Astrocyte (in vitro differentiated cells and primary cell): ENCODE results near the gene STPG3. TPM values are rescaled to one million over a fixed set of nuclear protein-coding genes. Genes with fewer than 3 reads are reported as not detected.

Experiments used
- DNase-seq: peaks from one replicate; pipeline ENCODE4 v3.0.0-alpha.2; 2010; ENCODE audit warnings: low read depth
- FAIRE-seq: peaks from 2 replicates; lab custom pipeline; 2011; peaks lifted over from hg19 to GRCh38; lab: Jason Lieb, UNC
- H2AFZ ChIP-seq: 2 replicates; pipeline ENCODE4 v1.6.0; 2012; ENCODE audit warnings: low read depth, low read length, inconsistent platforms
- H3K27ac ChIP-seq: 2 replicates; pipeline ENCODE4 v1.5.1; 2011; ENCODE audit warnings: low read depth, low read length, inconsistent platforms
- H3K27me3 ChIP-seq: 2 replicates; pipeline ENCODE4 v1.6.0; 2011; ENCODE audit warnings: low read length, inconsistent platforms; ENCODE audit not compliant: insufficient read depth
- H3K36me3 ChIP-seq: 2 replicates; pipeline ENCODE4 v1.5.1; 2011; ENCODE audit warnings: low read length, inconsistent platforms; ENCODE audit not compliant: insufficient read depth
- H3K4me1 ChIP-seq: 2 replicates; pipeline ENCODE4 v1.5.1; 2011; ENCODE audit warnings: low read length, inconsistent platforms; ENCODE audit not compliant: insufficient read depth
- H3K4me2 ChIP-seq: 2 replicates; pipeline ENCODE4 v1.6.0; 2012; ENCODE audit warnings: low read length, inconsistent platforms
- H3K4me3 ChIP-seq: 2 replicates; pipeline ENCODE4 v1.5.1; 2011; ENCODE audit warnings: low read depth, mild to moderate bottlenecking, low read length, inconsistent platforms; ENCODE audit not compliant: insufficient read depth
- H3K79me2 ChIP-seq: 2 replicates; pipeline ENCODE4 v1.6.0; 2012; ENCODE audit warnings: mild to moderate bottlenecking, low read length, inconsistent platforms; ENCODE audit not compliant: insufficient read depth
- H3K9ac ChIP-seq: 2 replicates; pipeline ENCODE4 v1.6.0; 2012; ENCODE audit warnings: mild to moderate bottlenecking, low read length, inconsistent platforms
- H3K9me3 ChIP-seq: 2 replicates; pipeline ENCODE4 v1.5.1; 2012; ENCODE audit warnings: low read depth, mild to moderate bottlenecking, low read length, inconsistent platforms; ENCODE audit not compliant: insufficient read depth
- H4K20me1 ChIP-seq: 2 replicates; pipeline ENCODE4 v1.6.0; 2012; ENCODE audit warnings: low read length, inconsistent platforms; ENCODE audit not compliant: insufficient read depth
- H3K27ac Mint-ChIP-seq: one replicate; pipeline ENCODE4 v1.8.0; 2021; ENCODE audit warnings: mild to moderate bottlenecking, mixed read lengths; ENCODE audit not compliant: unreplicated experiment
- H3K27me3 Mint-ChIP-seq: one replicate; pipeline ENCODE4 v1.8.0; 2021; ENCODE audit warnings: low read depth, mixed read lengths; ENCODE audit not compliant: unreplicated experiment
- H3K36me3 Mint-ChIP-seq: one replicate; pipeline ENCODE4 v1.8.0; 2021; ENCODE audit warnings: low read depth, mixed read lengths; ENCODE audit not compliant: unreplicated experiment
- H3K4me1 Mint-ChIP-seq: one replicate; pipeline ENCODE4 v1.8.0; 2021; ENCODE audit warnings: low read depth, mixed read lengths; ENCODE audit not compliant: unreplicated experiment
- H3K4me3 Mint-ChIP-seq: one replicate; pipeline ENCODE4 v1.8.0; 2021; ENCODE audit warnings: mild to moderate bottlenecking, moderate library complexity, mixed read lengths; ENCODE audit not compliant: unreplicated experiment
- H3K9me3 Mint-ChIP-seq: one replicate; pipeline ENCODE4 v1.8.0; 2021; ENCODE audit warnings: mild to moderate bottlenecking, mixed read lengths; ENCODE audit not compliant: unreplicated experiment
- CTCF ChIP-seq: IDR thresholded peaks from 2 replicates; pipeline ENCODE4 v1.5.1; 2011; ENCODE audit warnings: low read depth, mild to moderate bottlenecking, inconsistent platforms, low read length, moderate library complexity; ENCODE audit not compliant: insufficient read depth
- EZH2 ChIP-seq: IDR thresholded peaks from 2 replicates; pipeline ENCODE4 v1.6.1; 2012; ENCODE audit warnings: mild to moderate bottlenecking, low read length, inconsistent platforms; ENCODE audit not compliant: insufficient read depth
- total RNA-seq: library from RNA; stranded (reverse); gene quantifications from 2 replicates; pipeline ENCODE4 v1.2.1, GENCODE V29; 2021

STPG3 gene
- total RNA-seq, 1 donor from 2014 or later = not detected

GRCh38 chr9:137275203-137275587 is 24.1 kb downstream of the STPG3 start:
- no peak overlapping the region for H3K27ac Mint-ChIP-seq
- H3K27ac ChIP-seq = no peak overlapping the region
- H3K4me2 ChIP-seq = no peak overlapping the region
- no peak overlapping the region for H3K9ac ChIP-seq
- no peak overlapping the region for H2AFZ ChIP-seq
- no peaks in the 10 kb centered on the region for H3K27me3 Mint-ChIP-seq
- no peaks in the 10 kb centered on the region for H3K9me3 ChIP-seq
- FAIRE-seq (no peak), DNase-seq (no peak)
- no peaks in the 10 kb centered on the region for H3K9me3 Mint-ChIP-seq
- H3K4me1 ChIP-seq = peaks cover 20% of the 10 kb centered on the region
- no peaks in the 10 kb centered on the region for H3K36me3 ChIP-seq
- H3K36me3 Mint-ChIP-seq = peaks cover 3% of the 10 kb centered on the region
- peaks cover 24% of the 10 kb centered on the region for H3K79me2 ChIP-seq
- no peak for TF ChIP-seq EZH2
- TF ChIP-seq CTCF = no peak
- H3K4me3 ChIP-seq = no peak overlapping the region
- peaks cover 4% of the 10 kb centered on the region for H3K4me1 Mint-ChIP-seq
- no peaks in the 10 kb centered on the region for H3K27me3 ChIP-seq
- peaks cover 45% of the 10 kb centered on the region for H4K20me1 ChIP-seq
- H3K4me3 Mint-ChIP-seq = peak overlapping the region; percentile 61

GRCh38 chr9:137275588-137276472 is 24.7 kb downstream of the STPG3 start:
- Mint-ChIP-seq H3K4me1 (peaks cover 4% of the 10 kb centered on the region), H3K27me3 (no peaks in the 10 kb centered on the region), H3K9me3 (no peaks in the 10 kb centered on the region), H3K4me3 (peak overlapping the region; percentile 61), H3K27ac (peak overlapping the region; percentile 12), H3K36me3 (peaks cover 3% of the 10 kb centered on the region)
- FAIRE-seq (no peak), DNase-seq (no peak)
- H3K79me2 ChIP-seq = peaks cover 28% of the 10 kb centered on the region
- H3K4me1 ChIP-seq = peaks cover 26% of the 10 kb centered on the region
- H3K36me3 ChIP-seq = no peaks in the 10 kb centered on the region
- H4K20me1 ChIP-seq = peaks cover 51% of the 10 kb centered on the region
- no peak overlapping the region for H3K4me2 ChIP-seq
- H2AFZ ChIP-seq = no peak overlapping the region
- no peak overlapping the region for H3K4me3 ChIP-seq
- TF ChIP-seq EZH2 (no peak), CTCF (no peak)
- H3K9ac ChIP-seq = no peak overlapping the region
- H3K9me3 ChIP-seq = no peaks in the 10 kb centered on the region
- H3K27ac ChIP-seq = no peak overlapping the region
- no peaks in the 10 kb centered on the region for H3K27me3 ChIP-seq
